CD4-positive, alpha-beta T cell treated with Interleukin-15 for 4 hours (primary cell): Measurements from ENCODE around the gene ANKRD11.
A peak's percentile ranks its signal among the peaks of the same experiment; 100 is the strongest.
"Not testable (repeated sequence)": the region's sequence is repeated elsewhere in the genome, so short reads cannot be mapped to it uniquely, and the experiment has no call there.

ENCODE experiments used
- DNase-seq: peaks from one replicate; pipeline ENCODE4 v3.0.0-alpha.2; 2020; ENCODE audit warnings: low spot score

ANKRD11 gene

DNA sequence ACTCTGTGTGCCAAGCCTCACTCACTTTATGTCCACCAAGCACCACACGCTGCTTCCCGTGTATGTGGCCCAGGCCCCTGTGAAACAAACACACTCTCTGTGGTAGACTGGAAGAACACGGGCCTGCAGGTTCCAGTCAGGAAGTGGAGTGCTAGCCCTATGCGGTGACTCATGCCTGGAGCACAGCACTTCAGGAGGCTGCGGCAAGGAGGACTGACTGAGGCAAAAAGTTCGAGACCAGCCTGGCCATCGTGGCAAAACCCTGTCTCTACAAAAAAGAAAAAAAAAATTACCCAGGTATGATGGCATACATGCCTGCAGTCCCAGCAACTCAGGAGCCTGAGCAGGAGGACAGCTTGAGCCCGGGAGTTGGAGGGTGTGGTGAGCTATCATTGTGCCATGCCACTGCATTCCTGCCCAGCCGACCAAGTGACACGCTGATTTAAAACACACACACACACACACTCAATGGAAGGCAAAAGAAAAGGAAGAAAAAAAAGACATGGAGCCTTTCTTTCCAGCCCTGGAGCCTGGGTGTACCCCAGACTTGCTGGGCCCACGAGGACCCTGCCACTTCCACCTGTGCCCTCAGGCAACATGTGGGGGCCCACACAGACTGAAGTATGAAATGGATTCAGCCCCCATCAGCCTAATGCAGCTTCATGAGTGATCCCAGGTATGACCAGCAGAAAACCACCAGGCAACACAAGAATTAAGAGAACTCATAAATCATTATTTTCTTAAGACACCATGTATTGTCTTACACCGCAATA is 126.6 kb downstream of the ANKRD11 start:
- peak; percentile 54 for DNase-seq

DNA sequence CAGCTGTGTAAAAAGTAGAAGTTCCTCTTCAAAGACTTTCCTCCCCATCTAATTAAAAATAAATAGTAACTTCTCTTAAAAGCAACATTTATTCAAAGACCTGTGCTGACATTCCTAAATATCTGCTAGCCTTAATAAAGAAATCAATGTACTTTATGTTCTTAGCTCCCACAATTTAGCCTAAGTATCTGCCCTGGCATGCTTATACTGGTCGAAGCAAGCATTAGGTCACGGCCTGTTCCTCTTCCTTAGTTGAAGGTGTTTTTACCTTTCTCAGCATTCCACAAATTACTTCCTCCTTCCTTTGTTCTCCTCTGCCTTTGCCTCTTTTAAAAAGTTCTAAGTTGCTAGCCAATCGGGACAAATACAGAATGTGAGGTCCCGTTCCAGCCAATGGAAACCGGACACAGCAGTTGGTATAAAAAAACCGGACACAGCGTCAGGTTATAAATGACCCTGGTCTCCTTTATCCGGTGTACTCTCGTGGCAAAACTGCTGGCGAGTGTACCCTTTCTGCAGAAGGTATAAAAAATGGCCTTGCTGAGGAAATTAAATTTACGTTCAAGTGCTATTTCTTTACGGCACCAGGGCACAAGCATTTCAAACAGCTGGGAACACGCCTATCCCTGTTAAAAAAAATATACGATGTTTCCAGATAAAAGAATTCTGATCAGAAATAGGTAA is 127.7 kb downstream of the ANKRD11 start:
- not testable (repeated sequence) for DNase-seq

GRCh38 chr16:89361751-89362539 is 128.4 kb downstream of the ANKRD11 start:
- DNase-seq, result no peak

DNA sequence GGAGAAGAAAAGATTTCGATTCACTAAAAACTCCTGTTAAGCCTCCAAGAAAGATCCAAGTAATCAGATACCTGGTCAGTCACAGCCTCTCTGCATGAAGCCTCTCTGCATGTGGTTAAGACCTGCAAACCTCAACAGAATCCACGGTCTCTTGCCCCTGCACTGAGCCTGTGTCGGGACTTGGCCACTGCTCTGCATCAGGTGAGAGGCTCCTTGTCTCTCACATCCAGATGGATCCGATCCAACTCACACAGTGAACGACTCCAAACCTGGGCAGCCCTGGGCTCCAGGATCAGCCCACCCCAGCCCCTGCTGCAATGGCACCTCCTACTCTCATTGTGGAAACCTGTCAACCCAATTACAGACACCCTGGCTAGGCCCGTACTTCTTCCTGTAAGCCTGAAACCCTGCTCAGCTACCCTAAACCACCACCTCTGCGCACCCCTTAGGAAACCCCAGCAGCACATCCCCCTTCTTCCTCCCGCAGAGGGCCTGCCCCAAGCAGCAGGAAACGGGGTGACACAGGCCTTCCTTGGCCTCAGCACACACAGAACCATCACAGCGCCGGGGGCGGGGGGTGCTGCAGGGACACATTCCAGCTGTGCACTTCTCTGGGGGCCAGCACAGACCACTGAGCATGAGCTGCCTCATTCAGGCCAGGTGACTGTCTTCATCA is 129.5 kb downstream of the ANKRD11 start:
- peak; percentile 72 for DNase-seq

GRCh38 chr16:89359264-89360147 is 130.9 kb downstream of the ANKRD11 start:
- no peak for DNase-seq

DNA sequence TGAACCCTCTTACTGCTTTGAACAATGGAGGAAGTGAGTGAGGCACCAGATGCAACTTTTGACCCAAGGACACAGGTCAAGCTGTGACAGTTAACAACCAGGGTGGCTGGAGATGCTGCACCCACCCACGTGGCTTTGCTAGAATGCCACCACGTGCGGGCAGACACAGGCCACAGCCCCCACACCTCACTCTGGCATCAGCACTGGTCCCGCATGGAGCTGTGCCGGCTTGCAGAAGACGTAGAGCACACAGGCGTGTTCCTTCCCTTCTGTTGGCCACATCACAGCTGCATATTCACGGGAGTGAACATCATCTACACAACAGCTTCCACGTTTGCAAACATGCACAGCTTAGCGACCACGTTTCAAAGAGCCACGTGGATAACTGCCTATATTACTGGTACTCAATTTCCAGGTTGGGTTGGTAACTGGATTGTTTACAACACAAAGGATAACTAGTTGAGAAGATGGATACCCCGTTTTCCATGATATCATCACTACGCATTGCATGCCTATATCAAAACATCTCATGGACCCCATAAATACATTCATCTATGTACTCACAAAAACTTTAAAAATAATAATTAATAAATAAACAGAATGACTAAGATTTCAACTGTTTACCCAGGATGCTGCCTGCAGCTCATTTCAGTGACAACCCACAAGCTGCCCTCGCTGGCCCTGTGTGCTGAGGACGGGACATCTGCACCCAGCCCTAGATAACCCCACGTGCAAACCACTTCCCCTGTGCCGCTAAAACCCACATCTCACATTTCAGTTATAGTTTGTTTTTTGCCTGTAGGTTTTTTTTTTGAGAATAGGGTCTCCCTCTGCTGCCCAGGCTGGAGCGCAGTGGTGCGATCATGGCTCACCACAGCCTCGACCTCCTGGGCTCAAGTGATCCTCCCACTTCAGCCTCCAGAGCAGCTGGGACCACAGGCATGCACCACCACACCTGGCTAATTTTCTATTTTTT is 132.0 kb downstream of the ANKRD11 start:
- peak; percentile 43 for DNase-seq

DNA sequence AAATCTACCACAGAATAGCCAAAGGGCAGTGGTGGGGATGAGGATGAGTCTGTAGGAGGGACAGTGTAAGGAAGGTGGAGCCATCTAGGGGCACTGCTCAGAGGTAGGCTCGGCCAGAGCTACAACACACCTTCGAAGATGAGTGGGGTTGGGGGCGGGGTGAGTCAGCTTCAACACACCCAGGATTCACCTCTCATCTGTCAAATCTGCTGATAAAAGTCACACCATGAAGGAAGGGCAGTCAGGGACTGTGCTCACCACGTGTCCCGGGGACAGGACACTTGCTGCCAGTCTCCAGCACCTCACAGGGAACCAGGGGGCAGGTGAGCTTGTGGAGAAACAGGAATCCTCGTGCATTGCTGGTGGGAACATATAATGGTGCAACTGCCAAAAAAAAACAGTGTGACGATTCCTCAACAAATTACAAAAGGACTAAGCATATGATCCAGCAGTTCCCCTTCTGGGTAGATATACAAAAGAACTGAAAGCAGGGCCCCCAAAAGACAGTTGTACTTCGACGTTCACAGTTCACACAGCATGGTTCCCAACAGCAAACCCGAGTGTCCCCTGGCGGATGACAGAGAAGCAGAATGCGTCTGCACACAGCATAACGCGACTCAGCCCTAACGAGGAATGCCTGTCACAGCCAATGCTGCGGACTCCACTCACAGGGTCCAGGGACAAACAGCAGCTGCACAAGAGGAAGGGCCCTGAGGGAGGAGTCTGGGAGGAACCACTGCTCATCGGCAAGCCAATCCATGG is 133.1 kb downstream of the ANKRD11 start:
- peak; percentile 44 for DNase-seq

GRCh38 chr16:89355686-89356085 is 134.7 kb downstream of the ANKRD11 start:
- DNase-seq, result no peak

DNA sequence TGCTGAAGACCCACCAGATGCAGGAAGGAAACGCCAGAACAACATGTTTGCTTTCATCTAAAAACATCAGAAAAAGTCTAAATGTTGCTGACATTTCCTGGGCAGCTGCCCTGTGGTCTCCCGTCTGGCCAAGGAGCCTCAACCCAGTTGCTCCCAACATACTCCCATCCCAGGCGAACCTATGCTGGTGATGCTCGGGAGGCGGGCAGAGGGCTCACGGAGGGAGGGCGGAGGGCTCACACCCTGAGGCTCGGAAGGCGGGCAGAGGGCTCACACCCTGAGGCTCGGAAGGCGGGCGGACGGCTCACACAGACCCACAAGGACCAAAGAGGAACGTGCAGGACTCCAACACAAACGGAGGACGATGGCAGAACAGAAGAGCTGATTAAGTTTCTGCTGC is 135.4 kb downstream of the ANKRD11 start:
- DNase-seq, result no peak

- DNase-seq, result no peak
Measured at GRCh38 chr16:89354325-89354724, 136.0 kb downstream of the ANKRD11 start.

DNA sequence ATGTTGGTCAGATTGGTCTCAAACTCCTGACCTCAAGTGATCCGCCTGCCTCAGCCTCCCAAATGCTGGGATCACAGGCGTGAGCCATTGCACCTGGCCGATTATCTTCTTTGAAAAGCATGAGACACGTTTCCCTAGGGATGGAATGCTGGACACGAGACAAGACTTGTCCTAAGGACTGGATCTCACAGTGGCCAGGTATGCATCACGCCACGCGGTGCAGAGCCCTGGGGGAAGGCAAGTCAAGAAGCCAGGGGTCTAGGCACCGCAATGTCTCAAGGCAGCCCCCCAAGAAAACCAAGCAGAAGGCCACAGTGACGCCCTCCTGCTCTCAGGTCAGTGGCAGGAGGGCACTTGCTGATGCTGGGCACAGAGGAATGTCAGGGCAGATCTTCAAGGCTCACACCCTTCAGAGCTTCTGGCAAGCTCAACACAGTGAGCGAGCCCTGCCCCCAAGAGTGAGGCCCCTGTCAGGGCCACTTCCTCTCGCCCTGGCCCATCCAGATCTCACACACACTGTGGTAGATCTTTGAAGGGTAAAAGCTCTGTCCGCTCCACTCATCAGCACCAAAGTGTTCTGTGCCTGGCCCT is 138.2 kb downstream of the ANKRD11 start:
- no peak for DNase-seq

GRCh38 chr16:89351645-89352044 is 138.7 kb downstream of the ANKRD11 start:
- DNase-seq, result no peak

DNA sequence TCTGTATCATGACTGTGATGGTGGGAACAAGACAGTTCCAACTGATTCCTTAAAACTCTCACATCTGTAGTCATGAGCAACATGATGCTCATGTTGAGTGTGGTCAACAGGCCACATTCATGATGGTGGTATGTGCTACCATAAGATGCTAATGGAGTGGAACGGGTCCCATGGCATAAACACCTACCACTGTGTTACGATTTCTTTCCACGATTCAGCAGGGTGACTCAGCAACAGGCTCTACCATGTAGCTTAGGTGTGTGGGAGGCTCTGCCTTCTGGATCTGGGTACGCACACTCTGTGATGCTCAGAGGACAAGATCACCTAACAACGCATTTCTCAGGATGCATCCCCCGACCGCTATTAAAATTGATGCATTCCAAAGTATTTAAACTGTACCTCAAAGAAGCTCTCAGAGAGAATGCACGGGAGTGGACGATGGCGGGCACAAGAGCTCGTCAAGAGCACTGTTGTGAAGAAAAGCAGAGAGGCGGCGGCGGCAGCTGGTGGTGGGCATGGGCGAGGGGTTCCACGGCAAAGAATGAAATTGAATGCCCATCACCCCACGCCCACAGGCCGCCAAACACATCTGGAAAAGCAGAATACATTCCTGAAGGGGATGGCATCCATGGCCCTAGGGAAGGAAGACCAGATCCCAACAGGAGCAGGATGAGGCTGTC is 139.5 kb downstream of the ANKRD11 start:
- no peak for DNase-seq

DNA sequence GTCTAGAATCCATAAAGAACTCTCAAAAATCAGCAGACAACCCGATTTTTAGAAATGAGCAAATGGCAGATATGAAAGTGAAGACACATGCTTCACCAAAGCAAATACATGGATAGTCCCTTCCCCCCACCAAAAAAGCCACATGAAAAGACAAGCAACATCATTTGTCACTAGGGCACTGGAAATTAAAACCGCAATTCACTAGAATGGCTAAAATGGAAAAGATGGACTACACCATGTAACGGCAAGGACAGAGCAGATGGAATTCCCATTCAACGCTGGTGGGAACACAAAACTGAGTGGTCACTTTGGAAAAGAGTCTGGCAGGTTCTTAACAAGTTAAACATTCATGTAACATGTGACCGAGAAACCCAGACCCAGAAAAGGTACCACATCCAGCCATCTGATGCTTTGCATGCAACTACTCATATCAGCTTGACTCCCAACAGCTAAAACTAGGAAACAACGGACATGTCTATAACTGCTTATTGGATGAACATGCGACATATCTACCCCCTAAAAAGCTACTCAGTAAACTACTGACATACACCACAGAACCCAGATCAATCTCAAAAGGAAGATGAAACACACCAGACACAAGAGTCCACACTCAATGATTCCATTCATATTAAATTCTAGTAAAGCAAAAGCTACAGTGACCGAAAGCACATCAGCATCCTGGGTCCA is 140.3 kb downstream of the ANKRD11 start:
- no peak for DNase-seq

- no peak for DNase-seq
Measured at GRCh38 chr16:89347807-89348206, 142.6 kb downstream of the ANKRD11 start.

DNA sequence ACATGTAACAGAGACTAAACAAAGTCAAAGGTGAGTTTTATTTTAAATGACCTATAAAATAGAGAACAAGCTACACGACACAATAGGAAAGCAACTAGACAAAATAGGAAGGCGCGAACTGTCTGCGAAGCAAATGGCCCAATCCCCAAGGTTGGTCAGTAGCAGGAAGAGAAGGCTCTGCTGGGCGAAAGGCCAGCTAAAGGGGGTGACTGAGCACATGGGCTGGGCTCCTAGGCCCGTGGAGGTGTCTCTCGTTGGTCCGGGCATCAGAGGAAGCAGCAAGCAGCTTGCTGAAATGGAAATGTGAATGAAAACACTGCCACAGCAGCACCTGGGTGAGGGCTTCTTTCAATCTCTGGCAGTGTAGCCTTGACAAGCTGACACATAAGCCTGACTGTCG is 143.5 kb downstream of the ANKRD11 start:
- DNase-seq, result no peak

DNA sequence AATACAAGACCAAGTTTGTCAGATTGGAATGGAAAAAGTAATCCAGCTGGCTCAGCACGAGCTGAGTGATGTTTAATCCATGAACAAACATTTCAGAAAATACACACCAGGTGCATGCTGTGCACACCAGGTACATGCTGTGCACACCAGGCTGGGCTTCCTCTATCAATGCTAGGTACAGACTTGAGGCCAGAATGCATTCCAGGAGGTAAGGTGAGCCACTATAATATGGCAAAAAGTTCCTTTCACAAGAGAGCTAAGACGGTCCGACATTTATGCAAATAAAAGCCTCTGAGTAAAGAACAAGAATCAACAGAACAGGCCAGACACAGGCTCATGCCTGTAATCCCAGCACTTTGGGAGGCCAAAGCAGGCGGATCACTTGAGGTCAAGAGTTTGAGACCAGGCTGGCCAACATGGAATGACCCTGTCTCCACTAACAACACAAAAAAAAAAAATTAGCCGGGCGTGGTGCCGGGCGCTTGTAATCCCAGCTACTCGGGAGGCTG is 144.7 kb downstream of the ANKRD11 start:
- DNase-seq, result no peak
